DMS53 treated with DMSO at 0.1 percent for 48 hours (cell line): ENCODE measurements around the gene COL27A1.

Experiments used
- DNase-seq: peaks from one replicate; lab custom pipeline; 2025; ENCODE audit not compliant: unreplicated experiment; lab: John Stamatoyannopoulos, UW

COL27A1 gene

GRCh38 chr9:114348261-114348905 is 193.0 kb downstream of the COL27A1 start:
- DNase-seq: no peak

- DNase-seq: no peak
Measured at GRCh38 chr9:114348906-114349482, 193.7 kb downstream of the COL27A1 start.

- DNase-seq: no peak
Measured at GRCh38 chr9:114349713-114350480, 194.6 kb downstream of the COL27A1 start.

GRCh38 chr9:114350636-114351401 is 195.5 kb downstream of the COL27A1 start:
- DNase-seq: no peak

GRCh38 chr9:114351932-114352331 is 196.6 kb downstream of the COL27A1 start:
- DNase-seq: no peak

- no peak for DNase-seq
Measured at GRCh38 chr9:114355821-114356220, 200.5 kb downstream of the COL27A1 start.

- DNase-seq: no peak
Measured at GRCh38 chr9:114356792-114357191, 201.5 kb downstream of the COL27A1 start.

- DNase-seq: no peak
Measured at GRCh38 chr9:114357360-114357759, 202.0 kb downstream of the COL27A1 start.

GRCh38 chr9:114357911-114358328 is 202.6 kb downstream of the COL27A1 start:
- DNase-seq: no peak

GRCh38 chr9:114359801-114360200 is 204.5 kb downstream of the COL27A1 start:
- DNase-seq: no peak

GRCh38 chr9:114361542-114361941 is 206.2 kb downstream of the COL27A1 start:
- no peak for DNase-seq
